ENCODE data around the gene HOXD12.

HOXD12 gene

DNA sequence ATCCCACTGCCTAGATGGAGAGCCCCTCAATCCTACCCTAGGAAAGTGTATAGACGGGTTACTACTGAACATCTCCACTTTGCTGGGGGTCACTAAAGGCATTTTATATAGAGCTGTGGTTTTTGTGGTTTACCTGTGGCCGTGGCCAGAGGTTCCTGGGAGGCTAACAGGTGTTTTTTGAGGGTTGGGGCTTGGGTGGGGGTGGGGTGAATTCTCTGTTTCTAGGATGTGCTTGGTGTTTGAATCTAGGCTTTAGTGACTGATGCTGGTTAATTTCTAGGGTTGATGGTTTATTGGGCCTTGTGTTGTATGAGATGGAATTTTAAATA is 37.6 kb downstream of the HOXD12 start:
- peaks cover 100% of the 10 kb centered on the region for H3K27me3 ChIP-seq (ENCODE audit: control insufficient read depth, insufficient read depth, low read length, poor library complexity, severe bottlenecking)
- H3K9me3 ChIP-seq (ENCODE audit: control insufficient read depth, low read length): no peaks in the 10 kb centered on the region
- H3K4me3 ChIP-seq (ENCODE audit: insufficient read depth, low read depth, low read length): no peak overlapping the region
- H3K4me1 ChIP-seq (ENCODE audit: control insufficient read depth, insufficient read depth, low read length): no peaks in the 10 kb centered on the region
- no peaks in the 10 kb centered on the region for H3K36me3 ChIP-seq (ENCODE audit: control insufficient read depth, insufficient read depth, low read length)
- H3K27ac ChIP-seq (ENCODE audit: insufficient read depth, low read depth, low read length, poor library complexity, severe bottlenecking): no peak overlapping the region
- 2 to 10% methylated on average over 2 of the region's 2 CpGs for WGBS, 2 experiments

DNA sequence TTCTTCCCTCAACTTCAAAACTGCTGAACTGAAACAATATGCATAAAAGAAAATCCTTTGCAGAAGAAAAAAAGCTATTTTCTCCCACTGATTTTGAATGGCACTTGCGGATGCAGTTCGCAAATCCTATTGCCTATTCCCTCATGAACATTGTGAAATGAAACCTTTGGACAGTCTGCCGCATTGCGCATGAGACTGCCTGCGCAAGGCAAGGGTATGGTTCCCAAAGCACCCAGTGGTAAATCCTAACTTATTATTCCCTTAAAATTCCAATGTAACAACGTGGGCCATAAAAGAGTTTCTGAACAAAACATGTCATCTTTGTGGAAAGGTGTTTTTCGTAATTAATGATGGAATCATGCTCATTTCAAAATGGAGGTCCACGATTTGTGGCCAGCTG is 38.3 kb downstream of the HOXD12 start:
- H3K4me3 ChIP-seq (ENCODE audit: insufficient read depth, low read depth, low read length): no peak overlapping the region
- peaks cover 100% of the 10 kb centered on the region for H3K27me3 ChIP-seq (ENCODE audit: control insufficient read depth, insufficient read depth, low read length, poor library complexity, severe bottlenecking)
- H3K27ac ChIP-seq (ENCODE audit: insufficient read depth, low read depth, low read length, poor library complexity, severe bottlenecking): no peak overlapping the region
- 70% methylated on average over 8 of the region's 8 CpGs for WGBS, 2 experiments
- no peaks in the 10 kb centered on the region for H3K4me1 ChIP-seq (ENCODE audit: control insufficient read depth, insufficient read depth, low read length)
- H3K9me3 ChIP-seq (ENCODE audit: control insufficient read depth, low read length): no peaks in the 10 kb centered on the region
- no peaks in the 10 kb centered on the region for H3K36me3 ChIP-seq (ENCODE audit: control insufficient read depth, insufficient read depth, low read length)

DNA sequence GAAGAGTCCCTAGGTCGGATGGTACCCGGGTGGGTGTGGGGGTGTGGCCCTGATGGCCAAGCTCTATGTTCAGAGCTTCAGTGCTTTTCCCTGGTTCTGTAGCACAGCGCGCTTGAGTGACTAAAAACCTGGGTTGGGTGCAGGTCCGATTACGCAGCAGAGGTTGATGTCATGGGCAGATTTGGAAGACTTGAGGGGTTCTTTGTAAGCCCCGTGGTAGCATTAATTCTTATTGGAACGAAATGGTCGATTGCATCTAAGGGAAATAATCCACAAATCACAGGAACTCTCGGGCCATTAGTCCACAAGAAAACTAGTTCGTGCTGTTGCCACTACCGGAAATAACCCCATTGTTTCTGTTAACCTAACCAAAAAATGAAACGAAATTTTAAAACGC is 38.9 kb downstream of the HOXD12 start:
- Histone ChIP-seq H3K9me3 (ENCODE audit: control insufficient read depth, low read length) (no peaks in the 10 kb centered on the region), H3K4me3 (ENCODE audit: insufficient read depth, low read depth, low read length) (no peak overlapping the region), H3K27me3 (ENCODE audit: control insufficient read depth, insufficient read depth, low read length, poor library complexity, severe bottlenecking) (peaks cover 100% of the 10 kb centered on the region), H3K36me3 (ENCODE audit: control insufficient read depth, insufficient read depth, low read length) (no peaks in the 10 kb centered on the region), H3K4me1 (ENCODE audit: control insufficient read depth, insufficient read depth, low read length) (no peaks in the 10 kb centered on the region), H3K27ac (ENCODE audit: insufficient read depth, low read depth, low read length, poor library complexity, severe bottlenecking) (no peak overlapping the region)
- 60% methylated on average over 14 of the region's 14 CpGs for WGBS, 2 experiments

DNA sequence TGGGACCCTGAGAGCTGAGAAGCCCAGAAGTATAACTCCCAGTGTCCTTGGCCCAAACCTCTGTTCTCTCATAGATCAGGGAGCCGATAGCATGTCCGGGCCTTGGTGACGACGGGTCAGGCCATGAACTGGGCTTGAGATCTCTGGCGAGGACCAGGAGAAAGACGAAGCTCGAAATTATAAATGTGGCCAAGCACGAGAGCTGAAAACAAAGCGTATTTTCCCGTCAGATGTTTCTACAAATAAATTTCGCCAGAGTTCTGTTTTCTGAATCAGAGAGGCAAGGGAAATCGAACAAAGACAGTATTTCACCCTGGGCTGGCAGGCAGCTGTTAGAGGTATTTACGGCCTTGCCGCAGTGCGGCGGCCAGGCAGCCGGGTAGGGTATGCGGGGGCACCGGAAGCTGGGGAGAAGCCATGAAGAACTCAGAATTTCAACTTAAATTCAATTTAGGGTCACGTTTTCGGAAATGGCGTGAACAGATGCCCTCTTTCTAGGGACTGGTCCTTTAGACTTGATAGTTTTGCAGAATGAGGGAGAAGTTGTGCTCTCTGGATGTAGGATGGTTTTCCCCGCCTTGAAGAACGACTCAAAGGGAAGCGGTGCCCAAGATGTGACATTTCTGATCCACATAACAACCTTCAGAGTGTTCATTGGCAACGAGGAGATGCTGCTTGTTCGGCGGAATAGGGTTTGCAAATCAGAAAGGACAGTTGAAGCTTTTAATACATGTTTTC is 39.5 kb downstream of the HOXD12 start:
- H3K36me3 ChIP-seq (ENCODE audit: control insufficient read depth, insufficient read depth, low read length): no peaks in the 10 kb centered on the region
- WGBS, 2 experiments: 72% methylated on average over 28 of the region's 28 CpGs
- no peaks in the 10 kb centered on the region for H3K4me1 ChIP-seq (ENCODE audit: control insufficient read depth, insufficient read depth, low read length)
- H3K27me3 ChIP-seq (ENCODE audit: control insufficient read depth, insufficient read depth, low read length, poor library complexity, severe bottlenecking): peaks cover 100% of the 10 kb centered on the region
- H3K27ac ChIP-seq (ENCODE audit: insufficient read depth, low read depth, low read length, poor library complexity, severe bottlenecking): no peak overlapping the region
- no peak overlapping the region for H3K4me3 ChIP-seq (ENCODE audit: insufficient read depth, low read depth, low read length)
- H3K9me3 ChIP-seq (ENCODE audit: control insufficient read depth, low read length): no peaks in the 10 kb centered on the region

DNA sequence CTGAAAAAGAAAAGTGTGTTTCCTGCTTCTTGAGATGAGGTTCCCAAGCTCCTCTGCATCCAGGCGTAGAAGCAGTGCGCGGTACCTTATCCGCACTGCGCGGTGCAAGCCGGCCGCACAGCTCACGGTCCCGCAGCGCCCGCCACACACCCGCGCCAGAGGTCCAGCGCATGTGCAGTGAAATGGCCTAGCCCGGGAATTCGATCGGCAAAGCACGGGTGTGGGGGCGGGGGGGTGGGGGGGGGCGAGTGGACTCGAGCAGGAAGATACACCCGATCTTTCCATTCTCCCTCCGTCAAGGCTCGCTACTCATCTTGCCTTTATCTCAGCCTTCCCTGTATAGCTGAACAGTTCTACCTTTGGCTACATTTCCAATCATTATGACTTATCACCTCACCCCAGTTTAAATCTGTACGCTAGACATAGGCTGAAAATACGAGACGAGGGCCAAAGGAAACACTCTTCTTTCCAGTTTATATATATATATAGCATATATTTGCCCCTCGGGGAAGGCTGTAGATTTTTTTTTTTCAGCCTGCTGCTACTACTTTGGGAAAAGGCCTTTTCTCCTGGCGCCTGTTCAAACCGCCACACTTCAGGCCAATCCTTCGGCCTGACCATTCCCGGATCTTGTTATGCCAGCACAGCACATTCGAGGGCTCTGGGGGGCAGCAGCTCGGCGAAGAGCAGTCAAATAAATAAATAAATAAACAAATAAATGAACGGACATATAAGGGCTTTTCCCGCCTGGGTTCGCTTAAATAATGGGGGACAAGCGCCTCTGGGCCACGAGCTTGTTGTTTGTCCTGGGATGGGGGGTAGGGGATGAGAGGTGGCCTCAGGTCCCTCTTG is 40.3 kb downstream of the HOXD12 start:
- Histone ChIP-seq H3K36me3 (ENCODE audit: control insufficient read depth, insufficient read depth, low read length) (no peaks in the 10 kb centered on the region), H3K4me1 (ENCODE audit: control insufficient read depth, insufficient read depth, low read length) (no peaks in the 10 kb centered on the region), H3K4me3 (ENCODE audit: insufficient read depth, low read depth, low read length) (no peak overlapping the region), H3K27ac (ENCODE audit: insufficient read depth, low read depth, low read length, poor library complexity, severe bottlenecking) (no peak overlapping the region), H3K27me3 (ENCODE audit: control insufficient read depth, insufficient read depth, low read length, poor library complexity, severe bottlenecking) (peaks cover 100% of the 10 kb centered on the region), H3K9me3 (ENCODE audit: control insufficient read depth, low read length) (no peaks in the 10 kb centered on the region)
- WGBS, 2 experiments: 52 to 68% methylated on average over 37 to 39 of the region's 41 CpGs

DNA sequence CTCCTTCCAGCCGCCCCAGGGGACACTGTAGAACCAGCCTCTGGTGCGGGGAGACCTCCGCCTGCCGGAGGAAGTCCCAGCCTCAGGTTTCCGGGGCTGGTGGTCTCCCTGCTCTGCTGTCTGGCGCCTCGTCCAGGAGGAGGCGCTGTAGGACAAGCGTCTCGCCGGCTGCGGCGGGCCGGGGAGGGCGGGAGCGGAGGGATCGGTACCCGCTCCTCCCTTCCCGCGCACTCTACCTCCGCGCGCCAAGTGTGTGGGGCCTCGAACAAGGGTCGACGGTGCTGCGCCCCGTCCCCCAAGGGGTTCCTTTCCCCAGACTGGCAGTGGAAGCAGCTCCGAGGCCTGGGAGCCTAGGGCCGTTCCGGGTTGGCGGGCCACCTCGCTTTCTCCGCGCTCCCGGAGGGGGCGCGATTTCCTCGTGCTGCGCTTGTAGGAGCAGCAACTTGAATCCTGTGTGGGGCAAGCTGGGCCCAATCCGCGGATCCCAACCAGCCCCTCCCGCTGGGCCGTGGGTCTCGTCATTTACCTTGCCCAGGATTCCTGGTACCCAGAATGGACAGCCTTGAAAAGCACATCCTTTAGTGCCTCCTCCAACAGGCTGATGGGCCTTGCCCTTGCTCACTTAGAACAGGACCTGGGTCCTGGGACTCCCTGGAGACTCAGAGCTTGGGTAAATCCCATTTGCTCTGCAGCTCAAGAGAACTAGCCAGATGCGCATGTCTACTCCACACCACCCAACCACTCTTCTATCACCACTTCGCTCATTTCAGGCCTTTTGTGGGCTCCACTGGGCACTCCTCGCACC is 41.1 kb downstream of the HOXD12 start:
- 6 to 7% methylated on average over 48 of the region's 48 CpGs for WGBS, 2 experiments
- Histone ChIP-seq H3K27ac (ENCODE audit: insufficient read depth, low read depth, low read length, poor library complexity, severe bottlenecking) (no peak overlapping the region), H3K4me1 (ENCODE audit: control insufficient read depth, insufficient read depth, low read length) (no peaks in the 10 kb centered on the region), H3K36me3 (ENCODE audit: control insufficient read depth, insufficient read depth, low read length) (no peaks in the 10 kb centered on the region), H3K4me3 (ENCODE audit: insufficient read depth, low read depth, low read length) (peak overlapping the region; percentile 32), H3K9me3 (ENCODE audit: control insufficient read depth, low read length) (no peaks in the 10 kb centered on the region), H3K27me3 (ENCODE audit: control insufficient read depth, insufficient read depth, low read length, poor library complexity, severe bottlenecking) (peaks cover 100% of the 10 kb centered on the region)

DNA sequence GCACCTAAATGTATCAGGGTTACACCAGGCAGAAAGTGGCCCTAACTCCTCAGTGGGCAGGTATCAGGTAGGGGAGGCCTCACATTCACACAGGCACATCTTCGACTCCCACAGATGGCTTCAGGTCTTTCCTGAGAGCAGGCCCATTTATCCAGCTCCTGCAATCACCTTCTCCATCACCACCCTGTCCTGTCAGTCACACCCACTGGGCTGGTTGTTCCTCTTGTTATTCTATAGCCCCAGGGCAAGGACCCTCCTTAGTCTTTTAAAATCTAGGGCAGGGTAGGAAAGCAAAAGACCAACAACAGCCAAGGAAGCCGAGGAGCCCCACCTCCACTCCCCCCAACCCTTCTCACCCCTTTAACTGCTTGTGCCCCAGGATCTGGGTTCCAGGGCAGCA is 42.7 kb downstream of the HOXD12 start:
- Histone ChIP-seq H3K4me1 (ENCODE audit: control insufficient read depth, insufficient read depth, low read length) (no peaks in the 10 kb centered on the region), H3K36me3 (ENCODE audit: control insufficient read depth, insufficient read depth, low read length) (no peaks in the 10 kb centered on the region), H3K9me3 (ENCODE audit: control insufficient read depth, low read length) (no peaks in the 10 kb centered on the region), H3K27me3 (ENCODE audit: control insufficient read depth, insufficient read depth, low read length, poor library complexity, severe bottlenecking) (peaks cover 100% of the 10 kb centered on the region), H3K4me3 (ENCODE audit: insufficient read depth, low read depth, low read length) (no peak overlapping the region), H3K27ac (ENCODE audit: insufficient read depth, low read depth, low read length, poor library complexity, severe bottlenecking) (no peak overlapping the region)
- 60 to 77% methylated on average over 1 to 2 of the region's 2 CpGs for WGBS, 2 experiments

DNA sequence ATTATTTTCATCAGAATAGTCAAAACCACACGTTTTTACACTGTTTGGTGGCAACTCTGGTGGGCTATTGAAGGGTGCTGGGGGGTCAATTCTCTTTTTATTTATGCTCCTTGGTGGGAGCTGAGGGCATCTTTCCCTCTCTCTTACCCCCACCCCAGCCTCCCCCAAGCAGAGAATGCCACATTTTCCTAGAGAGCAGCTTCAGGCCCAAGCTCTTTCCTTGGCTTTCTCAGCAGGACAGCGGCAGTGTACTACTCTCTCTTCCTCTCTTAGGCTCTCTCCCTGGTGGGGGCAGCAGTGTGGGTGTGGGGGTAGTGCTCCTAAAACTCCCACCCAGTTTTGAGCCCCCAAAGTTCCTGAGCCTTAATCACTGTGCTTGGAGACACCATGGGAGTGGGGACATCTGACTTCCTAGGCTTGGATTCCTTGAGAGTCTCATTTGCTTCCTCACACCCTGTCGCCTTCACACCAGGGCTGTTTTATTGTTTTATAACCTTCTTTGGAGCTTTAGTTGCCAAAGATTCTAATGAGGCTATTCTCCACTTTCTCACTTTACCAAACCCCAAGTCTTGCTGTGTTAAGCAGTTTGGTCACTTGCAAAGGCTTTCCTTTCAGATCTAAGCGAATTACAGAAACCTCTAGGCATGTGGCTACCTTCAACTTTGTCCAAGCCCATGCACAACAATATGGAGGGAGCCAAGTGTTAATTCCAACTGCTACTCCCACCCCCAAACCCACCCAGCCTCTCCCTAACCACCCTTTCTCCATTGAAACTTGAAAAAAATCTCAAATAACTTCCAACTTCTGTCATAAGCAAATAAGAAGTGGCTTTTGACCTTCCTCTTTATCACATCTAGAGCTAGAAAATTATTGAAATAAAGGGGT is 45.7 kb downstream of the HOXD12 start:
- 15 to 31% methylated on average over 3 to 4 of the region's 4 CpGs for WGBS, 2 experiments
- no peaks in the 10 kb centered on the region for H3K36me3 ChIP-seq (ENCODE audit: control insufficient read depth, insufficient read depth, low read length)
- no peaks in the 10 kb centered on the region for H3K9me3 ChIP-seq (ENCODE audit: control insufficient read depth, low read length)
- H3K27ac ChIP-seq (ENCODE audit: insufficient read depth, low read depth, low read length, poor library complexity, severe bottlenecking): no peak overlapping the region
- peaks cover 100% of the 10 kb centered on the region for H3K27me3 ChIP-seq (ENCODE audit: control insufficient read depth, insufficient read depth, low read length, poor library complexity, severe bottlenecking)
- no peaks in the 10 kb centered on the region for H3K4me1 ChIP-seq (ENCODE audit: control insufficient read depth, insufficient read depth, low read length)
- no peak overlapping the region for H3K4me3 ChIP-seq (ENCODE audit: insufficient read depth, low read depth, low read length)

DNA sequence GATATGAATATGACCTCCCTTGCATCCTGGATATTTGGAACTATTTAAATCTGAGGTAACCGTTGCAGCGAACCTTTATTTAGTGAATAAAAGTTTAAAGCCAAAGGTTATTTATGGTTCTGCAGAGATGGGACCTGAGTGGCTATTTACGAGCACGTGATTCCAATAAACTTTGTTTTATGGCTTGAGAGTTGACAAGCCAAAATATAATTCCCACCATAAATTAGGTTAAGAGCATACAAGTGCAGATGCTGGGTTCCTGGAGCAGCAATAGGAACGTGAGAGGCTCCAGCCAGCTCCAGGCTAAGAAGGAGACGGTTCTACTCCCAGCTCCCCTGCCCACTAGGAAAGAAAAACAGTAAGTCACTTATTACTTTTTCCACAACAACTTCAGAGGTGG is 46.5 kb downstream of the HOXD12 start:
- no peaks in the 10 kb centered on the region for H3K4me1 ChIP-seq (ENCODE audit: control insufficient read depth, insufficient read depth, low read length)

More for the DNA sequence above, 46.5 kb downstream of the HOXD12 start:
- Histone ChIP-seq H3K9me3 (ENCODE audit: control insufficient read depth, low read length) (no peaks in the 10 kb centered on the region), H3K4me3 (ENCODE audit: insufficient read depth, low read depth, low read length) (no peak overlapping the region), H3K36me3 (ENCODE audit: control insufficient read depth, insufficient read depth, low read length) (no peaks in the 10 kb centered on the region), H3K27me3 (ENCODE audit: control insufficient read depth, insufficient read depth, low read length, poor library complexity, severe bottlenecking) (peaks cover 100% of the 10 kb centered on the region), H3K27ac (ENCODE audit: insufficient read depth, low read depth, low read length, poor library complexity, severe bottlenecking) (no peak overlapping the region)
- 47 to 56% methylated on average over 6 of the region's 6 CpGs for WGBS, 2 experiments
